DND-41 (cell line): Measurements from ENCODE around the gene LMX1B.

Source experiments
- ATAC-seq: fragments of 200-7000 bp; cut with Tn5 transposase; 3 replicates; pipeline ENCODE4 v1.9.1; 2021; ENCODE audit warnings: low read depth; ENCODE audit not compliant: insufficient read depth
- DNase-seq: peaks from one replicate; pipeline ENCODE4 v3.0.0-alpha.2; 2020
- H2AFZ ChIP-seq: 2 replicates; pipeline ENCODE4 v1.6.0; 2012; ENCODE audit warnings: low read depth, low read length
- H3K27ac ChIP-seq: 2 replicates; pipeline ENCODE4 v1.5.1; 2012; ENCODE audit warnings: low read length, inconsistent platforms
- H3K27me3 ChIP-seq: fragments of 200-600 bp; sonication (generic); 2 replicates; pipeline ENCODE4 v1.6.0; 2012; ENCODE audit warnings: low read length, mild to moderate bottlenecking, inconsistent platforms; ENCODE audit not compliant: insufficient read depth, poor library complexity
- H3K36me3 ChIP-seq: 2 replicates; pipeline ENCODE4 v1.5.1; 2012; ENCODE audit warnings: low read length, inconsistent platforms; ENCODE audit not compliant: insufficient read depth
- H3K4me1 ChIP-seq: 2 replicates; pipeline ENCODE4 v1.5.1; 2012; ENCODE audit warnings: mild to moderate bottlenecking, low read length; ENCODE audit not compliant: insufficient read depth
- H3K4me2 ChIP-seq: 2 replicates; pipeline ENCODE4 v1.6.0; 2012; ENCODE audit warnings: mild to moderate bottlenecking, moderate library complexity, low read length, inconsistent platforms; ENCODE audit not compliant: insufficient read depth
- H3K4me3 ChIP-seq, 2 experiments: fragments of 200-600 bp in 1 of 2; shearing (Covaris generic) in 1 of 2; 2 replicates each; pipeline ENCODE4 v1.5.1; 2012 to 2016; ENCODE audit warnings: inconsistent platforms in 2 of 2, low read length in 2 of 2, mild to moderate bottlenecking in 2 of 2, low read depth in 1 of 2, moderate library complexity in 1 of 2
- H3K79me2 ChIP-seq: 2 replicates; pipeline ENCODE4 v1.6.0; 2012; ENCODE audit warnings: low read length, inconsistent platforms; ENCODE audit not compliant: insufficient read depth
- H3K9ac ChIP-seq: 2 replicates; pipeline ENCODE4 v1.6.0; 2012; ENCODE audit warnings: low read depth, mild to moderate bottlenecking, inconsistent platforms, low read length, moderate library complexity
- H3K9me3 ChIP-seq: 2 replicates; pipeline ENCODE4 v1.5.1; 2012; ENCODE audit warnings: low read length, moderate library complexity, mild to moderate bottlenecking, inconsistent platforms; ENCODE audit not compliant: insufficient read depth, severe bottlenecking
- H4K20me1 ChIP-seq: 2 replicates; pipeline ENCODE4 v1.6.0; 2012; ENCODE audit warnings: low read length; ENCODE audit not compliant: insufficient read depth
- EZH2 ChIP-seq: IDR thresholded peaks from 3 replicates; pipeline ENCODE4 v1.6.1; 2012; ENCODE audit warnings: borderline replicate concordance, low read depth, mild to moderate bottlenecking, moderate library complexity, low read length, inconsistent platforms; ENCODE audit not compliant: severe bottlenecking
- TF ChIP-seq, protein P1 (sequence below): IDR thresholded peaks from 2 replicates; pipeline ENCODE4 v1.5.1; 2012; ENCODE audit warnings: borderline replicate concordance, low read length, moderate library complexity, mild to moderate bottlenecking; ENCODE audit not compliant: poor library complexity, severe bottlenecking; ENCODE audit errors: extremely low read depth

LMX1B gene

DNA sequence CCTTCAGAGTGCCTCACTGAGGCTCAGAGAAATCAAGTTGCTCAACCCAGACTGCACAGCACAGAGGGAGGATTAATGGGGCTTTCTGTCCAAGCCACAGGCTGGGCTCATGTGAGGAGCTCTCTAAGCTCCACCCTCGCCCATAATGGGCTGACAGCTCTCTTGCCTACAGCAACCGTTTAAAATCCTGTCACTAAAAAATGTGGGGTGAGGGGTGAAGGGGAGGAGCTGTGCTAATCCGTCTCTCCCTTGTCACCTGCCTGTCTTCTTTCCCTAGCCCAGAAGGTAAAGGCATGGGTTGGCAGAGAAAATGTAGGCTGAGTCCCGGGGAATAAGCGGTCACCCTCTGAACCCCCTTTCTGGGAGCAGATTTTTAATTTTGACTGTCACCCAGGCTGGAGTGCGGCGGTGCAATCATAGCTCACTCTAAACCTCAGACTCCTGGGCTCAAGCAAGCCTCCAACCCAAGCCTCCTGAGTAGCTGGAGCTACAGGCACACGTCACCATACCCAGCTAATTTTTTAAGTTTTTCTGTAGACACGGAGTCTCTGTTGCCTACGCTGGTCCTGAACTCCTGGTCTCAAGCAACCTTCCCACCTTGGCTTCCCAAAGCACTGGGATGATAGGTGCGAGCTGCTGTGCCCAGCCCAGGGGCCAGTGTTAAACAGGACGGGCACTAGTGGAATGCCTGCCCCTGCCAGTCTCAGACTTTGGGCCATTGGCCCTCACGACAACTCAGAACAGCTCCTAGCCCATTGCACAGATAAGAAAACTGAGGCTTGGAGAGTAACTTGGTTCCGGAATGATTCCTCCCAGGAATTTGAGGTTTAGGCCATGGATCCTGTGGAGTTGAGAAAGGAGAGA lies 89.5 kb downstream of the LMX1B start:
- Histone ChIP-seq H3K4me2 (no peak overlapping the region), H3K79me2 (no peaks in the 10 kb centered on the region), H3K4me1 (peaks cover 7% of the 10 kb centered on the region), H3K4me3 (no peak overlapping the region), H3K27ac (no peak overlapping the region), H2AFZ (no peak overlapping the region), H3K9ac (no peak overlapping the region), H3K9me3 (no peaks in the 10 kb centered on the region), H3K36me3 (no peaks in the 10 kb centered on the region), H3K27me3 (peaks cover 4% of the 10 kb centered on the region), H4K20me1 (no peaks in the 10 kb centered on the region; the same call in 1 of the 2 replicates)
- no peak for DNase-seq
- TF ChIP-seq, protein P1, sequence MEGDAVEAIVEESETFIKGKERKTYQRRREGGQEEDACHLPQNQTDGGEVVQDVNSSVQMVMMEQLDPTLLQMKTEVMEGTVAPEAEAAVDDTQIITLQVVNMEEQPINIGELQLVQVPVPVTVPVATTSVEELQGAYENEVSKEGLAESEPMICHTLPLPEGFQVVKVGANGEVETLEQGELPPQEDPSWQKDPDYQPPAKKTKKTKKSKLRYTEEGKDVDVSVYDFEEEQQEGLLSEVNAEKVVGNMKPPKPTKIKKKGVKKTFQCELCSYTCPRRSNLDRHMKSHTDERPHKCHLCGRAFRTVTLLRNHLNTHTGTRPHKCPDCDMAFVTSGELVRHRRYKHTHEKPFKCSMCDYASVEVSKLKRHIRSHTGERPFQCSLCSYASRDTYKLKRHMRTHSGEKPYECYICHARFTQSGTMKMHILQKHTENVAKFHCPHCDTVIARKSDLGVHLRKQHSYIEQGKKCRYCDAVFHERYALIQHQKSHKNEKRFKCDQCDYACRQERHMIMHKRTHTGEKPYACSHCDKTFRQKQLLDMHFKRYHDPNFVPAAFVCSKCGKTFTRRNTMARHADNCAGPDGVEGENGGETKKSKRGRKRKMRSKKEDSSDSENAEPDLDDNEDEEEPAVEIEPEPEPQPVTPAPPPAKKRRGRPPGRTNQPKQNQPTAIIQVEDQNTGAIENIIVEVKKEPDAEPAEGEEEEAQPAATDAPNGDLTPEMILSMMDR = no peak
- no peak for TF ChIP-seq EZH2
- ATAC-seq = no peak

DNA sequence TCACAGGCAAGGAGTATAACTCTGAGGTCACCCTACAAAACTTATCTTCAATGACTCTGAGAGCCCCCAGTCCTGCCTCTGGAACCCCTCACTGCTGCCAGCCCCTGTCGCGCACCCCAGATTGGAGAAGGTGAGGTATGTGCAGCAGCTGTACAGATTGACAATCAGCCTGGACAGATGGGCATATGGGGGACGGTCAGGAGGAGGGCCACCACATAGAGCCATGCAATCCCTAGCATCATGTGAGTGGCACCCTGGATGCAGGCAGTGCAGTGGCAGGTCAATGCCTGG lies 90.1 kb downstream of the LMX1B start:
- Histone ChIP-seq H3K4me1 (peaks cover 7% of the 10 kb centered on the region), H4K20me1 (no peaks in the 10 kb centered on the region; the same call in 1 of the 2 replicates), H3K27ac (no peak overlapping the region), H3K4me2 (no peak overlapping the region), H3K9me3 (no peaks in the 10 kb centered on the region), H3K4me3 (no peak overlapping the region), H3K79me2 (no peaks in the 10 kb centered on the region), H3K36me3 (no peaks in the 10 kb centered on the region), H3K27me3 (peaks cover 4% of the 10 kb centered on the region), H2AFZ (no peak overlapping the region), H3K9ac (no peak overlapping the region)
- TF ChIP-seq, protein P1 = no peak
- TF ChIP-seq EZH2 = no peak
- ATAC-seq (no peak), DNase-seq (no peak)

DNA sequence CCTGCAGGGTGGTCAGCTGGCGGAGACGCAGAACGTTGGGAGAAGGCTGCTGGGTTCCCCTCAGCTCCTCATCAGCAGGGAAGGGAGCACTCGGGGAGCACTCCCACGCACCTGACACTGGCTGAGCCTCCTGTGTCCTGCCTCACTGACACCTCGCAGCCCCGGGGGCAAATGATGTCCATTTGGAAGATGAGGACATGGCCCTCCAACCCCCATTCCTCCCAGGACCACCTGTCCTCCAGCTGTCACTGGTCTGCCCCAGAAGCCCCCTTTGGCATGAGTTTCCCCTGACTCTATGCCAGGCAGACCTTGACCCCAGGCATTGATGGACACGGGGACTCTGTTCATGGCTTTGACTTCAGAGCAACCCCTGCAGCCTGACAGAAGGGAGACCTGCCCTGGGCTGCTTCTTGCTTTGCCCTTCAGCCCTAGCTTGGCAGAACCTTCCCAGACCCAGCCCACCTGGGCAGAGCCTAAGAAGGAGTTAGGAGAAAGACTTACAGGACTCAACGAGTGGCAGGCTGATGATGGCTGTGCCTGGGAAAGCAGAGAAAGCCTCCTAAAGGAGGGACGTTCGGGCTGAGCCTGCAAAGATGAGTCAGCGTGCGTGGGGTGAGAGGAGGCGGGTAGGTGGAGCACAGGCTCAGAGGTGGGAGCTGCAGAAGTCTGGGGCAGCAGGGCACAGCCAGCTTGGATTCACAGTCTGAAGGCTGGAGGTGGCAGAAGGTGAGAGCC lies 90.6 kb downstream of the LMX1B start:
- Histone ChIP-seq H4K20me1 (no peaks in the 10 kb centered on the region; the same call in 1 of the 2 replicates), H3K9ac (no peak overlapping the region), H3K27ac (no peak overlapping the region), H3K36me3 (no peaks in the 10 kb centered on the region), H3K79me2 (no peaks in the 10 kb centered on the region), H3K4me3 (no peak overlapping the region), H3K27me3 (peaks cover 4% of the 10 kb centered on the region), H3K4me2 (no peak overlapping the region), H3K4me1 (peaks cover 7% of the 10 kb centered on the region), H2AFZ (no peak overlapping the region), H3K9me3 (no peaks in the 10 kb centered on the region)
- ATAC-seq (no peak), DNase-seq (no peak)
- no peak for TF ChIP-seq EZH2
- TF ChIP-seq, protein P1 = no peak
